A549 treated with Hydrocortisone at 1 μM for 4 hours (cell line): ENCODE data around the gene TSG101. TPM values are rescaled to one million over a fixed set of nuclear protein-coding genes. Genes with fewer than 3 reads are reported as not detected.

Experiments
- total RNA-seq: library from RNA; stranded (reverse); fragments of 200-300 nt; extraction: Qiagen RNA extraction; gene quantifications from 5 replicates; pipeline ENCODE4 v1.2.3, GENCODE V29; 2022

The TSG101 gene
- total RNA-seq = 90.9 to 107 TPM (median 98.1 TPM) in 5 replicates

DNA sequence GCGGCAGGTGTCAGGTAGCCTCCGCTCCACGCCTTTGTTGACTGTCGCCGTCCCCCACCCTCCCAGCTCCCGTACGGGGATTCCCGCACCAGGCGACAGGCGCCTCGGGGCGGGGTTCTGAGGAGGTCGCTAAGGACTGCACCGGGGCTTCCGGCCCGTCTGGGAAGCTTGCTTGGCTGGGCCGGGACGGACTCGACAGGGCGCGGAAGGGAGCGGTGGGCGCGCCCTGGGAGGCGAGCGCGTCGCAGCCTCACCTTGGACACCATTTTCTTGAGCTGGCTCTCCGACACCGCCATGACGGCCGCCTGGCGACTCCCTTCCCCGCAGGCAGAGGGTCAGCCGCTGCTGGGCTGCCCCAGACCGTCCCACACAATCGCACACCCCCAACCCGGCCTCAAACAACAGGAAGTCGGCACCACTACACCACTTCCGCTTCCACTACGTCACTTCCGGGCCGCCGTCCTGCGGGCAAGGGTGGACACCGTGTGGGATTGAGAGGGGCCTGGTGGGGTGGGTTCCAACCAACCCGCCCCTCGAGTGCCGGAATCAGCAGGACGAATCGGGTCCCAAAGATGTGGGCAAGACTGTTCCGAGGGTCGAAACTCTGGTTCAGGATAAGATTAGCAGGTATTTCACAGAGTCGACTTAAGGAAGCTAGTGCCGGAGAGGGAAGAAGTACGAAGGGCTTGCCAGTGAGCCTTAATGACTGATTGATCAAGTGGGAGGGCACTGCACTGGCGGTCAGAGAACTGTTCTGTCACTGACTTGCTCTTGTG lies at the start of gene TSG101:
Gene TSG101 (minus strand): TSS at position 422 of the 776 bp plus-strand sequence. CDS start 126 bp downstream, at position 296.

DNA sequence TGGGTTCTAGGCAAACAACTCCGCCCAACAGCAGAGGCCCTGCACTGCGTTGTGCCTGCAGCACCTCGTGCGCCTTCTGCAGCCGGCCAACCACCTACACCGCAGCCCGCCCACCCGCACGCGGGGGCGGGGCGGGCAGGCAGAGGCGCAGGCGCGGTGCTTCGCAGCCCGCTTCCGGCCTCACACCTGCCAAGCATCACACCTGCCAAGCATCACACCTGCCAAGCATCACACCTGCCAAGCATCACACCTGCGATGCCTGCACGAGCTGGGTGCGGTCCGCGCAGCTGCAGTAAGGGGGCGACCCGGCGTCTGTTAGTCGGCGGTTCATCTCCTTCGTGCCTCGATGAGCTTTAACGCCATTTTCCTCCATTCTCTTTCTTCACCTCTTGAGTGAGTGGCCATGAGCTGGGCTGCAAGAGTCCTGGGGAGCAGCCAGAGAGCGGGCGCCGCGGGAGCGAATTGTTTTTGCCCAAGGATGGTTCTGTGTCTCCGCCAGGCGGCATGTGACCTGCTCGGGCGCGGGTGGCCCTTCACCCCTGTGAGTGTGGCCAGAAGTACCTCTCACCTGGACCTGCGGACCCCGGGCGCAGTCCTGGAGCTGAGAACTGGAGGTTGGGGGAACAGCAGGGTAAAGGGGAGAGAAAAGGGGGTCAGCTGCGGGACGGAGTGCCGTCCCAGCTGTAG lies 70.9 kb downstream of the TSG101 start, which contains the start of gene LDHAL6A:
Gene LDHAL6A (plus strand): TSS at position 171 of the 687 bp plus-strand sequence. CDS start 825 bp downstream, outside the sequence.

Other genes with a start within 250 kb of the TSG101 start
- 12.4 to 18.0 TPM (median 14.4 TPM) in 5 replicates for gene HPS5, start 204.8 kb downstream of the TSG101 start, total RNA-seq
- gene GTF2H1, start 204.4 kb downstream of the TSG101 start, total RNA-seq = 34.1 to 41.3 TPM (median 37.7 TPM) in 5 replicates
- gene LDHA, start 132.4 kb downstream of the TSG101 start, total RNA-seq = 2,733 to 4,246 TPM (median 3,146 TPM) in 5 replicates
- gene LDHC, start 114.6 kb downstream of the TSG101 start, total RNA-seq = not detected in 5 replicates
- gene LDHAL6A, start 71.1 kb downstream of the TSG101 start, total RNA-seq = not detected in 5 replicates
- 17.3 to 27.0 TPM (median 20.4 TPM) in 5 replicates for gene UEVLD, start 61.8 kb upstream of the TSG101 start, total RNA-seq
- 2.0 to 2.9 TPM (median 2.3 TPM) in 5 replicates for gene MISFA, start 72.8 kb upstream of the TSG101 start, total RNA-seq
- 15.0 to 22.9 TPM (median 17.1 TPM) in 5 replicates for gene SPTY2D1, start 107.4 kb upstream of the TSG101 start, total RNA-seq
- gene TMEM86A, start 171.8 kb upstream of the TSG101 start, total RNA-seq = 0.22 to 0.45 TPM (median 0.28 TPM) in 5 replicates
- gene IGSF22, start 199.2 kb upstream of the TSG101 start, total RNA-seq = 0.02 TPM in 1 of 5 replicates, not detected in the others